Neural cell (in vitro differentiated cells): ENCODE measurements around the gene MCAM.

Experiments used
- EP300 ChIP-seq: fragments of 450-650 bp; conservative IDR thresholded peaks from 2 replicates; pipeline ENCODE4 v1.6.1; 2014; ENCODE audit warnings: antibody characterized with exemption, mild to moderate bottlenecking, moderate library complexity; ENCODE audit not compliant: poor library complexity, severe bottlenecking
- EZH2 ChIP-seq: fragments of 200-600, 300-800 bp; shearing (Covaris generic), sonication (generic); IDR thresholded peaks from 2 replicates; pipeline ENCODE4 v1.6.1; 2014; ENCODE audit warnings: antibody characterized with exemption, low read length, borderline replicate concordance, mild to moderate bottlenecking; ENCODE audit not compliant: insufficient read depth, poor library complexity, severe bottlenecking
- MXI1 ChIP-seq: fragments of 450-650 bp; conservative IDR thresholded peaks from 2 replicates; pipeline ENCODE4 v1.6.1; 2014; ENCODE audit warnings: antibody characterized with exemption, mild to moderate bottlenecking; ENCODE audit not compliant: poor library complexity, severe bottlenecking
- POLR2AphosphoS5 ChIP-seq: IDR thresholded peaks from 2 replicates; pipeline ENCODE4 v1.6.1; 2012
- RAD21 ChIP-seq: fragments of 450-650 bp; conservative IDR thresholded peaks from 2 replicates; pipeline ENCODE4 v1.6.1; 2014; ENCODE audit warnings: antibody characterized with exemption, mild to moderate bottlenecking, moderate library complexity
- SMC3 ChIP-seq: fragments of 450-650 bp; conservative IDR thresholded peaks from 2 replicates; pipeline ENCODE4 v1.6.1; 2014; ENCODE audit warnings: antibody characterized with exemption, mild to moderate bottlenecking, moderate library complexity; ENCODE audit not compliant: poor library complexity
- TF ChIP-seq, protein P1 (sequence below): fragments of 450-650 bp; IDR thresholded peaks from 2 replicates; pipeline ENCODE4 v1.5.1; 2014; ENCODE audit warnings: antibody characterized with exemption, mild to moderate bottlenecking, moderate library complexity; ENCODE audit not compliant: poor library complexity, severe bottlenecking
- TF ChIP-seq, protein P2 (sequence below): IDR thresholded peaks from 2 replicates; pipeline ENCODE4 v1.6.1; 2012; ENCODE audit warnings: borderline replicate concordance

- TF ChIP-seq POLR2AphosphoS5 (no peak), EP300 (no peak), SMC3 (no peak), EZH2 (no peak), RAD21 (no peak), MXI1 (no peak)
- TF ChIP-seq, protein P1, sequence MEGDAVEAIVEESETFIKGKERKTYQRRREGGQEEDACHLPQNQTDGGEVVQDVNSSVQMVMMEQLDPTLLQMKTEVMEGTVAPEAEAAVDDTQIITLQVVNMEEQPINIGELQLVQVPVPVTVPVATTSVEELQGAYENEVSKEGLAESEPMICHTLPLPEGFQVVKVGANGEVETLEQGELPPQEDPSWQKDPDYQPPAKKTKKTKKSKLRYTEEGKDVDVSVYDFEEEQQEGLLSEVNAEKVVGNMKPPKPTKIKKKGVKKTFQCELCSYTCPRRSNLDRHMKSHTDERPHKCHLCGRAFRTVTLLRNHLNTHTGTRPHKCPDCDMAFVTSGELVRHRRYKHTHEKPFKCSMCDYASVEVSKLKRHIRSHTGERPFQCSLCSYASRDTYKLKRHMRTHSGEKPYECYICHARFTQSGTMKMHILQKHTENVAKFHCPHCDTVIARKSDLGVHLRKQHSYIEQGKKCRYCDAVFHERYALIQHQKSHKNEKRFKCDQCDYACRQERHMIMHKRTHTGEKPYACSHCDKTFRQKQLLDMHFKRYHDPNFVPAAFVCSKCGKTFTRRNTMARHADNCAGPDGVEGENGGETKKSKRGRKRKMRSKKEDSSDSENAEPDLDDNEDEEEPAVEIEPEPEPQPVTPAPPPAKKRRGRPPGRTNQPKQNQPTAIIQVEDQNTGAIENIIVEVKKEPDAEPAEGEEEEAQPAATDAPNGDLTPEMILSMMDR, result no peak
- TF ChIP-seq, protein P2, sequence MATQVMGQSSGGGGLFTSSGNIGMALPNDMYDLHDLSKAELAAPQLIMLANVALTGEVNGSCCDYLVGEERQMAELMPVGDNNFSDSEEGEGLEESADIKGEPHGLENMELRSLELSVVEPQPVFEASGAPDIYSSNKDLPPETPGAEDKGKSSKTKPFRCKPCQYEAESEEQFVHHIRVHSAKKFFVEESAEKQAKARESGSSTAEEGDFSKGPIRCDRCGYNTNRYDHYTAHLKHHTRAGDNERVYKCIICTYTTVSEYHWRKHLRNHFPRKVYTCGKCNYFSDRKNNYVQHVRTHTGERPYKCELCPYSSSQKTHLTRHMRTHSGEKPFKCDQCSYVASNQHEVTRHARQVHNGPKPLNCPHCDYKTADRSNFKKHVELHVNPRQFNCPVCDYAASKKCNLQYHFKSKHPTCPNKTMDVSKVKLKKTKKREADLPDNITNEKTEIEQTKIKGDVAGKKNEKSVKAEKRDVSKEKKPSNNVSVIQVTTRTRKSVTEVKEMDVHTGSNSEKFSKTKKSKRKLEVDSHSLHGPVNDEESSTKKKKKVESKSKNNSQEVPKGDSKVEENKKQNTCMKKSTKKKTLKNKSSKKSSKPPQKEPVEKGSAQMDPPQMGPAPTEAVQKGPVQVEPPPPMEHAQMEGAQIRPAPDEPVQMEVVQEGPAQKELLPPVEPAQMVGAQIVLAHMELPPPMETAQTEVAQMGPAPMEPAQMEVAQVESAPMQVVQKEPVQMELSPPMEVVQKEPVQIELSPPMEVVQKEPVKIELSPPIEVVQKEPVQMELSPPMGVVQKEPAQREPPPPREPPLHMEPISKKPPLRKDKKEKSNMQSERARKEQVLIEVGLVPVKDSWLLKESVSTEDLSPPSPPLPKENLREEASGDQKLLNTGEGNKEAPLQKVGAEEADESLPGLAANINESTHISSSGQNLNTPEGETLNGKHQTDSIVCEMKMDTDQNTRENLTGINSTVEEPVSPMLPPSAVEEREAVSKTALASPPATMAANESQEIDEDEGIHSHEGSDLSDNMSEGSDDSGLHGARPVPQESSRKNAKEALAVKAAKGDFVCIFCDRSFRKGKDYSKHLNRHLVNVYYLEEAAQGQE, result no peak
Observed at GRCh38 chr11:119335655-119336543, 19.0 kb upstream of the MCAM start.
